Chondrocyte (in vitro differentiated cells): ENCODE data around the gene NDOR1. TPM values are rescaled to one million over a fixed set of nuclear protein-coding genes. Genes with fewer than 3 reads are reported as not detected.

Experiments
- DNase-seq: peaks from one replicate; pipeline ENCODE4 v3.0.0; 2021; ENCODE audit warnings: mixed read lengths, low spot score
- H3K27ac Mint-ChIP-seq: one replicate; pipeline ENCODE4 v1.8.0; 2021; ENCODE audit warnings: mild to moderate bottlenecking, moderate library complexity, mixed read lengths; ENCODE audit not compliant: unreplicated experiment
- H3K27me3 Mint-ChIP-seq: 2 replicates; pipeline ENCODE4 v1.8.0; 2021; ENCODE audit warnings: low read depth, mixed read lengths
- H3K36me3 Mint-ChIP-seq: 2 replicates; pipeline ENCODE4 v1.8.0; 2021; ENCODE audit warnings: low read depth, mixed read lengths
- H3K4me1 Mint-ChIP-seq: 2 replicates; pipeline ENCODE4 v1.8.0; 2021; ENCODE audit warnings: low read depth, mild to moderate bottlenecking, mixed read lengths
- H3K4me3 Mint-ChIP-seq: one replicate; pipeline ENCODE4 v1.8.0; 2021; ENCODE audit warnings: mild to moderate bottlenecking, moderate library complexity, mixed read lengths; ENCODE audit not compliant: unreplicated experiment
- H3K9me3 Mint-ChIP-seq: 2 replicates; pipeline ENCODE4 v1.8.0; 2021; ENCODE audit warnings: low read depth, mixed read lengths
- total RNA-seq: library from RNA; stranded (reverse); gene quantifications from 3 replicates; pipeline ENCODE4 v1.2.1, GENCODE V29; 2021
- TF ChIP-seq, protein P1 (sequence below): fragments of 200-600 bp; sonication (generic); IDR thresholded peaks from 2 replicates; pipeline ENCODE4 v1.5.0; 2021; ENCODE audit warnings: antibody characterized with exemption, mild to moderate bottlenecking, moderate library complexity

The NDOR1 gene
- total RNA-seq, 1 donor from 2014 or later: 10.8 TPM

DNA sequence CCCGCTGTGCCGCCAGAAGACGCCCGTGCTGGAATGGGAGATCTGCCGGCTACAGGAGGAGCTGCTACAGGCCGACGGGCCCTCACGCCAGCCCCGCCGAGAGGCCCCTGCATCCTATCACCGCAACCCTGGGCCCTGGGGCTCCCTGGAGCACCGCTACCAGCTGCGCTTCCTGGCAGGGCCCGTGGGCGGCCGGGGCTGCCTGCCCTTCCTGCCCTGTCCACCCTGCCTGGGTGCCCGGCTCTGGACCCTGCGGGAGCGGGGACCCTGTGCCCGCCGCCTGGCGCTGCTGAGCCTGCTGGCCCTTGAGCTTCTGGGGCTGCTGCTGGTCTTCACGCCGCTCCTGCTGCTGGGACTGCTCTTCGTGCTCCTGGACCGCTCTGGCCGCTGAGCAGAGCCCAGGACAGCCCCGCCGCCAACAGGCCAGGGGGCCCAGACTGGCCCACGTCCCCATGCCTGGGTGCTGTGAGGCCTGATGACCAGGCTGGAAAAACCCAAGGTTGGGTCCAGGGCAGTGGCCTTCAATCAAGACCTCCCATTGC, 12.8 kb downstream of the NDOR1 start:
- Mint-ChIP-seq H3K27ac (no peak overlapping the region), H3K9me3 (no peaks in the 10 kb centered on the region), H3K27me3 (no peaks in the 10 kb centered on the region), H3K4me3 (no peak overlapping the region), H3K4me1 (peaks cover 11% of the 10 kb centered on the region), H3K36me3 (peaks cover 2% of the 10 kb centered on the region)
- TF ChIP-seq, protein P1, sequence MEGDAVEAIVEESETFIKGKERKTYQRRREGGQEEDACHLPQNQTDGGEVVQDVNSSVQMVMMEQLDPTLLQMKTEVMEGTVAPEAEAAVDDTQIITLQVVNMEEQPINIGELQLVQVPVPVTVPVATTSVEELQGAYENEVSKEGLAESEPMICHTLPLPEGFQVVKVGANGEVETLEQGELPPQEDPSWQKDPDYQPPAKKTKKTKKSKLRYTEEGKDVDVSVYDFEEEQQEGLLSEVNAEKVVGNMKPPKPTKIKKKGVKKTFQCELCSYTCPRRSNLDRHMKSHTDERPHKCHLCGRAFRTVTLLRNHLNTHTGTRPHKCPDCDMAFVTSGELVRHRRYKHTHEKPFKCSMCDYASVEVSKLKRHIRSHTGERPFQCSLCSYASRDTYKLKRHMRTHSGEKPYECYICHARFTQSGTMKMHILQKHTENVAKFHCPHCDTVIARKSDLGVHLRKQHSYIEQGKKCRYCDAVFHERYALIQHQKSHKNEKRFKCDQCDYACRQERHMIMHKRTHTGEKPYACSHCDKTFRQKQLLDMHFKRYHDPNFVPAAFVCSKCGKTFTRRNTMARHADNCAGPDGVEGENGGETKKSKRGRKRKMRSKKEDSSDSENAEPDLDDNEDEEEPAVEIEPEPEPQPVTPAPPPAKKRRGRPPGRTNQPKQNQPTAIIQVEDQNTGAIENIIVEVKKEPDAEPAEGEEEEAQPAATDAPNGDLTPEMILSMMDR: no peak
- no peak for DNase-seq

DNA sequence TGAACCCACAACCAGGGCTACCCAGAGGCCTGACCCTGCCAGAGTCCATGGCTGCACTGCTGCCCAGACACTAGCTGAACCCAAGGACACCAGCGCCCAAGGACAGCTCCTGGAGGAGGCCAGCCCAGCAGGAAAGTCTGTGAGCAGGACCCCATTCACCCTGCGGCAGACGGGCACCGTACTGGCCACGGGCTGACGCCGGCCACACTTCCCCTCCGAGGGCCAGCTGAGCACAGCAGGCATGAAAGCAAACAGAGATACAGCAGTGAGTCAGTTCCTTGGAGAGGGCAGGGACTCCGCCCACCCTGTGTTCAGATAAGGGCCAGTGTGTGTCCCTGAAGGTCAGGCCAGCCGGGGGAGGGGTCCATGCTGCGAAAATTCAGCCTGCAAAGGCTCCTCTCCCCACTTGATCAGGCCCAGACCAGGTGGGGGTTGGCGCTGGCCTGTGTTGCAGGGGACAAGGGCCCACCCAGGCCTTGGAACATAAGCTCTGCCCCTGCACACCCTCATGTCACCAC, 13.3 kb downstream of the NDOR1 start:
- Mint-ChIP-seq H3K36me3 (peaks cover 2% of the 10 kb centered on the region), H3K27me3 (no peaks in the 10 kb centered on the region), H3K27ac (no peak overlapping the region), H3K9me3 (no peaks in the 10 kb centered on the region), H3K4me1 (peaks cover 11% of the 10 kb centered on the region), H3K4me3 (no peak overlapping the region)
- TF ChIP-seq, protein P1: no peak
- no peak for DNase-seq

DNA sequence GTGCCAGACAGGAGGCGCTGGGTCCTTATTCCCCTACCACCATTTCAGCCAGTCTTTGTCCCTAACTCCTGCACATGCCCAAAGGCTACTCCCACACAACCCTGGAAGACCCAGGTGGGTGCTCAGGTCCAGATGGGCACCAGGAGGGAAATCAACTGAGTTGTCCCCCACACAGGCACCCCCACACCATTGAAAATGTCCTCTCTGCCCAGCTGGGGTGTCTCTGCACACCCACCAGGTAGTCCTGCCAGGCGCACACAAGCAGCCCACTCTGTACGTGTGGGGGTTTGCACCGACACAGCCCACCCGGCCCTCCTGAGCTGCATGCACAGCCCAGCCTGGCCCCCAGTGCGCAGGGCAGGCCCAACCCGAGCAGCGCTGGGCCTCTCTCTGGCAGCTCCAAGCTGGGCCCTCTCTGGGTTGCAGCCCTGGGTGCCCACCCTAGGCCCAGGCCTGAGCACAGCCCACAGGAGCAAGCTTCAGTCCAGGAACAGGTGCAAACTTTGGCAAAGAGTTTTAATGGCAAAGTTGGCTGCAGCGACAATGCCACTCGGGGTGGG, 14.3 kb downstream of the NDOR1 start:
- peaks cover 14% of the 10 kb centered on the region for H3K4me1 Mint-ChIP-seq
- no peak for DNase-seq
- peaks cover 2% of the 10 kb centered on the region for H3K36me3 Mint-ChIP-seq
- H3K27ac Mint-ChIP-seq: no peak overlapping the region
- TF ChIP-seq, protein P1: no peak
- H3K4me3 Mint-ChIP-seq: no peak overlapping the region
- H3K27me3 Mint-ChIP-seq: no peaks in the 10 kb centered on the region
- no peaks in the 10 kb centered on the region for H3K9me3 Mint-ChIP-seq

DNA sequence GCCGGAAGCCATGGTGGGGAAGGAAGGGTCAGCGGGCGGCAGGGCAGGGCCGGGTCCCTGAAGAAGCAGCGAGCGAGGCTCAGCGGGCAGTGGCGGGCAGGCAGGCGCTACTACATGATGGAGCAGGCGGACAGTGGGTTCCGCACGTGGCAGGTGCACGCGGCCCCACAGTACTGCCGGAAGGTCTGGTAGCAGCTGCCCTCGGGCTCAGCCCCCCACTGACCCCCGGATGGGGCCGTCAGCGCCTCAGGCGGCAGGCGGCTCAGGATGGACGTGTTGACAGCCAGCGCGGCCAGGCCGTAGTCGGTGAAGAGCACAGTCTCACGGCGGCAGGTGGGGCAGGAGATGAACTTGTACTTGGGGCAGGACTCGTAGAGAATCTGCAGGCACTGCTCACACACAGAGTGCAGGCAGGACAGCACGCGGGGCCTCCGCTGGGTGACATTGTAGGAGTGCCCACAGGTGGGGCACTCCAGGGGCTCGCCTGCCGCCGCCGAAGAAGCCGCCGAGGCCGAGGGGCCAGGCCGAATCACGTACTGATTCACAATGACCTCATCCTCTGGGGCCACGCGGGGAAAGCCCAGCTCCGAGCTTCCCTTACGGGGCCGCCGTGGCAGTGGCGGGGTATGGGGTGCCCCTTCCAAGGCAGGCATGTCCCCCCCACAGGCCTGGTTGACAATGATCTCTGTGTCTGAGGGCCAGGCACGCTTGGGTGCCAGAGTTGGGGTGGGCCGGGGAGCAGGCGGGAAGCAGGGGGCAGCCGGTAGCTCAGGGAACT, 15.0 kb downstream of the NDOR1 start:
- peaks cover under 1% of the 10 kb centered on the region for H3K36me3 Mint-ChIP-seq
- no peak overlapping the region for H3K27ac Mint-ChIP-seq
- DNase-seq: no peak
- H3K9me3 Mint-ChIP-seq: no peaks in the 10 kb centered on the region
- no peaks in the 10 kb centered on the region for H3K27me3 Mint-ChIP-seq
- H3K4me3 Mint-ChIP-seq: peak overlapping the region; percentile 2
- H3K4me1 Mint-ChIP-seq: peaks cover 14% of the 10 kb centered on the region
- TF ChIP-seq, protein P1: no peak

DNA sequence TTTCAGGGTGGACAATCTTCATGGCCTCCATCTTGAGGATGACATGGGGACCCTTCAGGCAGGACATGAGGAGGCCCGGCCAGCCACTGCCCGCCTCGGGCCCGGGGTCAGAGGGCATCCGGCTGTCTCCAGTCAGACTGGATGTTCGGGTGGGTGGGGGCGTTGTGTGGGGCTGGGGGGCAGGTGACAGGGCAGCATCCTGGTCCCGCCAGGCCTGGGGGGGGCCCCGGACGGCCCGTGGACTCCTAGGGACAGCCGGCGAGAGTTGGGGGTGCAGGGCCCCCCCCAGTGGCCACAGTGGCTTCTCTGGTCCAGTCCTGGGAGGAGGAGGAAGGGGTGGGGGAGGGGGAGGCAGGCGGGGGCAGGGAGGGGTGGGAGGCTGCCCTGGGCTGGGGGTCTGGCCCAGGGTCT, 15.6 kb downstream of the NDOR1 start:
- TF ChIP-seq, protein P1: no peak
- Mint-ChIP-seq H3K27ac (no peak overlapping the region), H3K9me3 (no peaks in the 10 kb centered on the region), H3K27me3 (no peaks in the 10 kb centered on the region), H3K4me3 (no peak overlapping the region), H3K36me3 (no peaks in the 10 kb centered on the region), H3K4me1 (peaks cover 14% of the 10 kb centered on the region)
- no peak for DNase-seq
